ENCODE measurements around the gene ZZZ3. TPM values are rescaled to one million over a fixed set of nuclear protein-coding genes. Genes with fewer than 3 reads are reported as not detected.

The ZZZ3 gene
- 77.1 and 79.0 TPM in 2 replicates for total RNA-seq

DNA sequence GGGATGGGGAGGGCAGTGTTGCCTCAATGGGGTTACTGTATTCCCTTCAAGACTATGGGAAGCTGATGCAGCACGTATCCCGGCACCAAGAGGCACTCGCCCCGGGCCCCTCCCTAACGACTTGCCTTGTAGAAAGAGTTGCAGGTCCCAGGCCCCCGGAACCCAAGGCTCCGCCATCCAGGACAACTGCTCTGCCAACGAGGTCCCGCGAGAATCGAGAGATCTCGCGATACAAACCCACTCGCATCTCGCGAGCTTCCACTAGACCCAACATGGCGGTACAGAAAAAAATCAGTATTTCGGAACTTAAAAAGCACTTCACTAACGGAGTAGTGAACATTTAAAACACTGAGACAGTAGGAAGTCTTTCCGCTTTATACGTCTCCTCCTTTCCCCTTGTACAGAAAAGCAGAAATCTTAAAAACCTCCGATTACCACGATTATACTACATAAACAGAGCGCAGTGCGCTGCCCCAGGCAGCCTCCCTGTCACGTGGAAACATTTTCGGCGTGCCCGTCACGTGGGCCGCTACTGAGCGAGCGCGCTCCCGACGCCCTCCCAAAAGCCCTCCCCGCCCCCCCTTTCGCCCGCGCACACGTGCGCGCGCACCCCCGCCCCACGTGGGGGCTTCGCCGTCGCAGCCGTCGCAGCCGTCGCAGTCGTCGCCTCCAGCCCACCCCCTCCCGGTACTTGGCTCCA, at the start of gene ZZZ3:
TSS of gene ZZZ3 (minus strand) at position 199 of the 700 bp plus-strand sequence. CDS start 49,304 bp downstream, outside the sequence.
- TF ChIP-seq, protein P1, sequence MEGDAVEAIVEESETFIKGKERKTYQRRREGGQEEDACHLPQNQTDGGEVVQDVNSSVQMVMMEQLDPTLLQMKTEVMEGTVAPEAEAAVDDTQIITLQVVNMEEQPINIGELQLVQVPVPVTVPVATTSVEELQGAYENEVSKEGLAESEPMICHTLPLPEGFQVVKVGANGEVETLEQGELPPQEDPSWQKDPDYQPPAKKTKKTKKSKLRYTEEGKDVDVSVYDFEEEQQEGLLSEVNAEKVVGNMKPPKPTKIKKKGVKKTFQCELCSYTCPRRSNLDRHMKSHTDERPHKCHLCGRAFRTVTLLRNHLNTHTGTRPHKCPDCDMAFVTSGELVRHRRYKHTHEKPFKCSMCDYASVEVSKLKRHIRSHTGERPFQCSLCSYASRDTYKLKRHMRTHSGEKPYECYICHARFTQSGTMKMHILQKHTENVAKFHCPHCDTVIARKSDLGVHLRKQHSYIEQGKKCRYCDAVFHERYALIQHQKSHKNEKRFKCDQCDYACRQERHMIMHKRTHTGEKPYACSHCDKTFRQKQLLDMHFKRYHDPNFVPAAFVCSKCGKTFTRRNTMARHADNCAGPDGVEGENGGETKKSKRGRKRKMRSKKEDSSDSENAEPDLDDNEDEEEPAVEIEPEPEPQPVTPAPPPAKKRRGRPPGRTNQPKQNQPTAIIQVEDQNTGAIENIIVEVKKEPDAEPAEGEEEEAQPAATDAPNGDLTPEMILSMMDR (IDR thresholded peaks at IDR 0.05; ENCODE audit: extremely low read depth, low read depth, low read length), result no peak
- Histone ChIP-seq H4K20me1 (ENCODE audit: insufficient read depth, low read length) (peaks cover 4% of the 10 kb centered on the region), H3K27me3 (ENCODE audit: insufficient read depth, low read length) (no peaks in the 10 kb centered on the region), H3K9me3 (ENCODE audit: low read depth, low read length) (no peaks in the 10 kb centered on the region), H3K27ac (ENCODE audit: low read depth, low read length) (peak within 1 kb of the TSS; percentile 95), H3K79me2 (ENCODE audit: insufficient read depth, low read length) (peaks cover 48% of the 10 kb centered on the region), H2AFZ (ENCODE audit: low read length) (peak within 1 kb of the TSS; percentile 98), H3K4me3 (ENCODE audit: insufficient read depth, low read length) (peak within 1 kb of the TSS; percentile 88), H3K4me2 (ENCODE audit: insufficient read depth, low read length) (peak within 1 kb of the TSS; percentile 97), H3K4me1 (ENCODE audit: insufficient read depth, low read length) (peaks cover 10% of the 10 kb centered on the region), H3K36me3 (ENCODE audit: insufficient read depth, low read length) (no peaks in the 10 kb centered on the region)
- peak; percentile 96 for DNase-seq (ENCODE audit: insufficient read length, low spot score, missing footprints)

DNA sequence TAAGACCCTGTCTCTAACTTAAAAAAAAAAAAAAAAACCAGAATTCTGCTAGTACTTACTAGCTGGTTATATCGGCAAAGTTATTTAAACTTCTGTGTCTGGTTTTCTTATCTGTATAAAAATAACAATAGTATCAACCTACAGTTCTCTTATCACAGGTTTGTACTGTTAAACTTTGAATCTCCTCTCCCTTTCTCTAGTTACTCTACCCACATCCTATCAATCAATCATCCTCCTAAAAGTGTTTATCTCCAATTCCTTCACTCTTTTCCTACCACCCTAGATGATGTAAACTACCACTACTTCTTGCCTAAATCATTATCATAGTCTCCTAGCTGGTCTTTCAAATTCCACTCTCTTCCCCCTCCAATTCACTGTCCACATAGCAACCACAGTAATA, 49.6 kb upstream of the ZZZ3 start:
- Histone ChIP-seq H3K27ac (ENCODE audit: low read depth, low read length) (no peak overlapping the region), H3K4me1 (ENCODE audit: insufficient read depth, low read length) (no peaks in the 10 kb centered on the region), H3K79me2 (ENCODE audit: insufficient read depth, low read length) (no peaks in the 10 kb centered on the region), H3K4me2 (ENCODE audit: insufficient read depth, low read length) (no peak overlapping the region), H3K36me3 (ENCODE audit: insufficient read depth, low read length) (peaks cover 21% of the 10 kb centered on the region), H2AFZ (ENCODE audit: low read length) (no peak overlapping the region), H3K4me3 (ENCODE audit: insufficient read depth, low read length) (no peak overlapping the region), H3K27me3 (ENCODE audit: insufficient read depth, low read length) (no peaks in the 10 kb centered on the region), H4K20me1 (ENCODE audit: insufficient read depth, low read length) (no peaks in the 10 kb centered on the region), H3K9me3 (ENCODE audit: low read depth, low read length) (no peaks in the 10 kb centered on the region)
- DNase-seq (ENCODE audit: insufficient read length, low spot score, missing footprints), result no peak
- TF ChIP-seq, protein P1 (IDR thresholded peaks at IDR 0.05; ENCODE audit: extremely low read depth, low read depth, low read length), result no peak

DNA sequence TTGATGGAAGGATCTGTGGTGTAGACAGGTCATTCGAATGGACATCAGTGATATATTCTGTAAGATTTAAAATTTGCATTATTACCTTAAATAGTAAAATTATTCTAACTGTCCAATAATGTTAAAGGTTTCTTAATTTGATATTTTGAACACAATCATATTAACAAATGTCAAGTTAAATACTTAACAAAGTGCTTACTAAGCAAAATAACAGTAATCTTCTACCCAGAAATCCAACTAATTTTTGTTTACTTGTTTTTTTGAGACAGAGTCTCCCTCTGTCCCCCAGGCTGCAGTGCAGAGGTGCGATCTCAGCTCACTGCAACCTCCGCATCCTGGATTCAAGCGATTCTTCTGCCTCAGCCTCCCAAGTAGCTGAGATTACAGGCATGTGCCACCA, 43.2 kb upstream of the ZZZ3 start:
- Histone ChIP-seq H3K27ac (ENCODE audit: low read depth, low read length) (no peak overlapping the region), H3K79me2 (ENCODE audit: insufficient read depth, low read length) (no peaks in the 10 kb centered on the region), H3K9me3 (ENCODE audit: low read depth, low read length) (no peaks in the 10 kb centered on the region), H4K20me1 (ENCODE audit: insufficient read depth, low read length) (no peaks in the 10 kb centered on the region), H2AFZ (ENCODE audit: low read length) (no peak overlapping the region), H3K36me3 (ENCODE audit: insufficient read depth, low read length) (peaks cover 56% of the 10 kb centered on the region), H3K4me1 (ENCODE audit: insufficient read depth, low read length) (no peaks in the 10 kb centered on the region), H3K4me3 (ENCODE audit: insufficient read depth, low read length) (no peak overlapping the region), H3K4me2 (ENCODE audit: insufficient read depth, low read length) (no peak overlapping the region), H3K27me3 (ENCODE audit: insufficient read depth, low read length) (no peaks in the 10 kb centered on the region)
- DNase-seq (ENCODE audit: insufficient read length, low spot score, missing footprints), result no peak
- TF ChIP-seq, protein P1 (IDR thresholded peaks at IDR 0.05; ENCODE audit: extremely low read depth, low read depth, low read length), result no peak

DNA sequence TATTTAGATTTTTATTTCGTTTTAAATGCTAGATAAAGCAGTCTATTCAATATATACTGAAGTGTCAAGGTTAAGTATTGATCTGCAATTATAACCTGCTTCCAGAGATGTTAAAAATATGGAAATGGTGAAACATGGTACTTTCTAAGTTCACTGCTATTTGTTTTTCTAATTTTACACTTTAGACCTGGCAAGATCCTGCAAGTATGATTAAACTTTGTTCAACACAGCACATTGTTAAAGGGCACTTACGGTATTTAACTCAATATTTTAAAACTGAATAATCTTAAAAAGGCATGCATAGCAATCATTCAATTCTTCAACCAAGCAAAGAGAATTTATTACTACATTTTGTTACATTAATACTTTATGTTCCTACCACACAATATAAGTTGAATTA, 35.7 kb upstream of the ZZZ3 start:
- Histone ChIP-seq H3K27me3 (ENCODE audit: insufficient read depth, low read length) (no peaks in the 10 kb centered on the region), H3K9me3 (ENCODE audit: low read depth, low read length) (no peaks in the 10 kb centered on the region), H3K4me3 (ENCODE audit: insufficient read depth, low read length) (no peak overlapping the region), H3K27ac (ENCODE audit: low read depth, low read length) (no peak overlapping the region), H3K79me2 (ENCODE audit: insufficient read depth, low read length) (no peaks in the 10 kb centered on the region), H3K36me3 (ENCODE audit: insufficient read depth, low read length) (peaks cover 62% of the 10 kb centered on the region), H3K4me1 (ENCODE audit: insufficient read depth, low read length) (no peaks in the 10 kb centered on the region), H4K20me1 (ENCODE audit: insufficient read depth, low read length) (no peaks in the 10 kb centered on the region), H3K4me2 (ENCODE audit: insufficient read depth, low read length) (no peak overlapping the region), H2AFZ (ENCODE audit: low read length) (no peak overlapping the region)
- TF ChIP-seq, protein P1 (IDR thresholded peaks at IDR 0.05; ENCODE audit: extremely low read depth, low read depth, low read length), result no peak
- DNase-seq (ENCODE audit: insufficient read length, low spot score, missing footprints), result no peak
